Natural killer cell (primary cell): Measurements from ENCODE around the gene IKZF3. TPM values are rescaled to one million over a fixed set of nuclear protein-coding genes. Genes with fewer than 3 reads are reported as not detected.

Experiments used
- ATAC-seq, 3 donors: fragments of 150-1000 bp in 2 of 3; fragments of 200-7000 bp in 1 of 3; cut with Tn5 transposase; 1 replicate in 1 of 3; 2 replicates in 2 of 3; pipeline ENCODE4 v1.10.0; 2021; ENCODE audit warnings: mild to moderate bottlenecking in 2 of 3, moderate library complexity in 2 of 3
- DNase-seq, 2 donors: peaks; one replicate each; pipeline versions ENCODE4 v3.0.0 to v3.0.0-alpha.2; 2013 to 2021; ENCODE audit warnings: mixed read lengths in 1 of 2
- H3K27ac ChIP-seq: one replicate; pipeline ENCODE4 v1.5.1; 2013; ENCODE audit warnings: mild to moderate bottlenecking, low read length
- H3K27me3 ChIP-seq: one replicate; pipeline ENCODE4 v1.6.1; 2013; ENCODE audit warnings: low read length; ENCODE audit not compliant: control insufficient read depth, insufficient read depth
- H3K36me3 ChIP-seq: one replicate; pipeline ENCODE4 v1.6.1; 2013; ENCODE audit warnings: low read length; ENCODE audit not compliant: control insufficient read depth, insufficient read depth
- H3K4me1 ChIP-seq: one replicate; pipeline ENCODE4 v1.6.1; 2013; ENCODE audit warnings: low read length; ENCODE audit not compliant: control insufficient read depth, insufficient read depth
- H3K4me3 ChIP-seq: one replicate; pipeline ENCODE4 v1.5.1; 2013; ENCODE audit warnings: low read length
- H3K9me3 ChIP-seq: one replicate; pipeline ENCODE4 v1.6.1; 2013; ENCODE audit warnings: low read length; ENCODE audit not compliant: control insufficient read depth, insufficient read depth
- H3K27ac Mint-ChIP-seq, 2 donors: one replicate each; pipeline ENCODE4 v1.8.0; 2022; ENCODE audit warnings: mild to moderate bottlenecking in 2 of 2, mixed read lengths in 2 of 2, moderate library complexity in 1 of 2
- H3K27me3 Mint-ChIP-seq, 2 donors: one replicate each; pipeline ENCODE4 v1.8.0; 2022; ENCODE audit warnings: low read depth in 2 of 2, mixed read lengths in 2 of 2
- H3K36me3 Mint-ChIP-seq: one replicate; pipeline ENCODE4 v1.8.0; 2022; ENCODE audit warnings: mixed read lengths
- H3K4me1 Mint-ChIP-seq, 2 donors: one replicate each; pipeline ENCODE4 v1.8.0; 2022; ENCODE audit warnings: mixed read lengths in 2 of 2
- H3K4me3 Mint-ChIP-seq: one replicate; pipeline ENCODE4 v1.8.0; 2022; ENCODE audit warnings: mild to moderate bottlenecking, moderate library complexity, mixed read lengths
- H3K9me3 Mint-ChIP-seq, 2 donors: one replicate each; pipeline ENCODE4 v1.8.0; 2022; ENCODE audit warnings: mixed read lengths in 2 of 2
- CTCF ChIP-seq: fragments of 200-600 bp; IDR thresholded peaks from one replicate; pipeline ENCODE4 v1.8.0; 2022; ENCODE audit warnings: antibody characterized with exemption
- WGBS: methylation state at CpG from one replicate; pipeline ENCODE4 v1.1.7; 2013; ENCODE audit warnings: missing lambda C conversion rate; ENCODE audit not compliant: insufficient coverage; 5-methylcytosine and 5-hydroxymethylcytosine counted together
- intact Hi-C: fragments of 100-400 bp; cut with micrococcal nuclease; formaldehyde crosslinking; loops from one replicate; pipeline ENCODE4 v1.14.2; 2022
- total RNA-seq, 4 donors: library from RNA; stranded (reverse); fragments of 120-200 nt in 1 of 4; gene quantifications; one replicate each; pipeline versions ENCODE4 v1.2.3 to v1.2.4, GENCODE V29; 2013 to 2022

IKZF3 gene
- total RNA-seq, 3 donors from 2014 or later (not counting 1 experiment from before 2014, with no cell fraction given): 134 to 162 (median 139) TPM

- Histone ChIP-seq H3K27ac (no peak overlapping the region), H3K27me3 (no peaks in the 10 kb centered on the region), H3K4me1 (peaks cover 10% of the 10 kb centered on the region), H3K36me3 (peaks cover 25% of the 10 kb centered on the region), H3K9me3 (peaks cover 9% of the 10 kb centered on the region), H3K4me3 (no peak overlapping the region)
- no peaks in the 10 kb centered on the region for H3K27me3 Mint-ChIP-seq
- intact Hi-C loops: no loop called here
- TF ChIP-seq CTCF: no peak
- H3K4me1 Mint-ChIP-seq: peaks cover 60 to 67% of the 10 kb centered on the region in 2 donors
- peaks cover 31% of the 10 kb centered on the region for H3K36me3 Mint-ChIP-seq
- no peak overlapping the region for H3K4me3 Mint-ChIP-seq
- H3K27ac Mint-ChIP-seq: peak overlapping the region; percentile 32 to 47
- H3K9me3 Mint-ChIP-seq: peaks cover 0 to 11% of the 10 kb centered on the region in 2 donors
- ATAC-seq (no peak), DNase-seq (no peak)
- no CpG with 5 or more reads among the region's 1 CpG for WGBS
Measured at GRCh38 chr17:39838057-39838456, 26.1 kb downstream of the IKZF3 start.

GRCh38 chr17:39836117-39836516 is 28.0 kb downstream of the IKZF3 start:
- Mint-ChIP-seq H3K36me3 (peaks cover 31% of the 10 kb centered on the region), H3K4me3 (no peak overlapping the region), H3K27ac (peak overlapping the region; percentile 50 to 54), H3K4me1 (peaks cover 55% of the 10 kb centered on the region in 2 donors), H3K9me3 (peaks cover 0 to 11% of the 10 kb centered on the region in 2 donors), H3K27me3 (no peaks in the 10 kb centered on the region)
- Histone ChIP-seq H3K9me3 (peaks cover 9% of the 10 kb centered on the region), H3K27ac (no peak overlapping the region), H3K36me3 (peaks cover 22% of the 10 kb centered on the region), H3K4me3 (no peak overlapping the region), H3K4me1 (peaks cover 8% of the 10 kb centered on the region), H3K27me3 (no peaks in the 10 kb centered on the region)
- ATAC-seq (no peak), DNase-seq (no peak)
- WGBS: 98% methylated on average over 6 of the region's 6 CpGs
- TF ChIP-seq CTCF: no peak
- intact Hi-C loops: no loop called here

- Histone ChIP-seq H3K27me3 (no peaks in the 10 kb centered on the region), H3K4me3 (no peak overlapping the region), H3K36me3 (peaks cover 21% of the 10 kb centered on the region), H3K9me3 (peaks cover 9% of the 10 kb centered on the region), H3K27ac (no peak overlapping the region), H3K4me1 (peaks cover 7% of the 10 kb centered on the region)
- Mint-ChIP-seq H3K4me1 (peaks cover 53% of the 10 kb centered on the region in 2 donors), H3K27ac (peak overlapping the region; percentile 61 to 71), H3K4me3 (no peak overlapping the region), H3K36me3 (peaks cover 30% of the 10 kb centered on the region), H3K27me3 (no peaks in the 10 kb centered on the region), H3K9me3 (peaks cover 0 to 11% of the 10 kb centered on the region in 2 donors)
- ATAC-seq (no peak), DNase-seq (no peak)
- 99% methylated on average over 17 of the region's 17 CpGs for WGBS
- TF ChIP-seq CTCF: no peak
- intact Hi-C loops: no loop called here
Measured at GRCh38 chr17:39835038-39835786, 28.9 kb downstream of the IKZF3 start.

GRCh38 chr17:39834017-39834416 is 30.1 kb downstream of the IKZF3 start:
- Mint-ChIP-seq H3K36me3 (peaks cover 18% of the 10 kb centered on the region), H3K9me3 (peaks cover 0 to 11% of the 10 kb centered on the region in 2 donors), H3K27ac (peak overlapping the region; percentile 61 to 71), H3K27me3 (no peaks in the 10 kb centered on the region), H3K4me3 (no peak overlapping the region), H3K4me1 (peaks cover 46% of the 10 kb centered on the region in 2 donors)
- H3K4me3 ChIP-seq: no peak overlapping the region
- intact Hi-C loops: no loop called here
- ATAC-seq: no peak
- no peak for DNase-seq
- H3K9me3 ChIP-seq: peaks cover 9% of the 10 kb centered on the region
- no peak overlapping the region for H3K27ac ChIP-seq
- no peak for TF ChIP-seq CTCF
- no peaks in the 10 kb centered on the region for H3K27me3 ChIP-seq
- peaks cover 25% of the 10 kb centered on the region for H3K36me3 ChIP-seq
- peaks cover 7% of the 10 kb centered on the region for H3K4me1 ChIP-seq
